Prostate gland (tissue), 2 donors: Measurements from ENCODE around the gene SH3GLB2. TPM values are rescaled to one million over a fixed set of nuclear protein-coding genes. Genes with fewer than 3 reads are reported as not detected.

ENCODE experiments used
- DNase-seq: peaks from one replicate; pipeline ENCODE4 v3.0.0-alpha.2; 2019; ENCODE audit warnings: low spot score
- H3K27ac ChIP-seq, 2 donors: fragments of 200-600 bp; sonication (generic); 2 replicates each; pipeline ENCODE4 v1.5.1; 2017 to 2019
- H3K27me3 ChIP-seq: fragments of 200-600 bp; sonication (generic); replicated peaks from 2 replicates; pipeline ENCODE4 v1.5.1; 2019; ENCODE audit not compliant: insufficient read depth
- H3K36me3 ChIP-seq, 2 donors: fragments of 200-600 bp; sonication (generic); 1 replicate in 1 of 2; 2 replicates in 1 of 2; pipeline versions ENCODE4 v1.5.1 to v1.8.1; 2017 to 2019
- H3K4me1 ChIP-seq: fragments of 200-600 bp; sonication (generic); replicated peaks from 2 replicates; pipeline ENCODE4 v1.5.1; 2019
- H3K4me3 ChIP-seq, 2 donors: fragments of 200-600 bp; sonication (generic); 2 replicates each; pipeline ENCODE4 v1.5.1; 2017 to 2019
- H3K9me3 ChIP-seq: fragments of 200-600 bp; sonication (generic); 2 replicates; pipeline ENCODE4 v1.5.1; 2017
- CTCF ChIP-seq, 4 experiments: fragments of 200-600 bp in 2 of 4; fragments of 450-650 bp in 2 of 4; sonication (generic) in 2 of 4; IDR thresholded peaks; 1 replicate in 3 of 4; 2 replicates in 1 of 4; pipeline ENCODE4 v1.5.1; 2016 to 2019; ENCODE audit warnings: antibody characterized with exemption in 4 of 4, mild to moderate bottlenecking in 2 of 4, moderate library complexity in 2 of 4
- POLR2A ChIP-seq: fragments of 450-650 bp; IDR thresholded peaks from one replicate; pipeline ENCODE4 v1.6.1; 2016; ENCODE audit warnings: antibody characterized with exemption, mild to moderate bottlenecking
- POLR2AphosphoS5 ChIP-seq: sonication (generic); formaldehyde crosslinking; IDR thresholded peaks from one replicate; pipeline ENCODE4 v1.6.1; 2017; ENCODE audit warnings: antibody characterized with exemption
- WGBS: methylation state at CpG from one replicate; pipeline ENCODE4 v1.1.5; 2018; 5-methylcytosine and 5-hydroxymethylcytosine counted together
- intact Hi-C: fragments of 100-400 bp; cut with DNase I; formaldehyde crosslinking; loops from one replicate; pipeline ENCODE4 v1.14.2; 2022
- total RNA-seq, 2 donors: library from RNA; depleted of rRNA; stranded (reverse); fragments of >200 nt; gene quantifications; one replicate each; pipeline ENCODE4 v1.1.0, GENCODE V29; 2016

The SH3GLB2 gene
- total RNA-seq, 2 donors from 2014 or later: 113 to 178 TPM

GRCh38 chr9:129058965-129059795 is 31.0 kb upstream of the SH3GLB2 start:
- no peak for DNase-seq
- intact Hi-C loops: no loop called here
- Histone ChIP-seq H3K27ac (no peak overlapping the region), H3K9me3 (no peaks in the 10 kb centered on the region), H3K4me1 (no peaks in the 10 kb centered on the region), H3K27me3 (no peaks in the 10 kb centered on the region), H3K4me3 (no peak overlapping the region), H3K36me3 (peaks cover 0 to 3% of the 10 kb centered on the region in 2 donors)
- WGBS: 85% methylated on average over 21 of the region's 21 CpGs
- TF ChIP-seq POLR2A (no peak), POLR2AphosphoS5 (no peak), CTCF (IDR thresholded peaks at IDR 0.05) (no peak)

GRCh38 chr9:129054163-129054851 is 26.2 kb upstream of the SH3GLB2 start:
- DNase-seq: no peak
- WGBS: 93% methylated on average over 5 of the region's 5 CpGs
- no peaks in the 10 kb centered on the region for H3K27me3 ChIP-seq
- intact Hi-C loops: no loop called here
- no peak overlapping the region for H3K4me3 ChIP-seq
- H3K4me1 ChIP-seq: no peaks in the 10 kb centered on the region
- H3K27ac ChIP-seq: no peak overlapping the region
- H3K36me3 ChIP-seq: peaks cover 2 to 4% of the 10 kb centered on the region in 2 donors
- H3K9me3 ChIP-seq: no peaks in the 10 kb centered on the region
- no peak for TF ChIP-seq POLR2AphosphoS5
- TF ChIP-seq POLR2A: no peak
- no peak for TF ChIP-seq CTCF (IDR thresholded peaks at IDR 0.05)

- Histone ChIP-seq H3K9me3 (no peaks in the 10 kb centered on the region), H3K27ac (no peak overlapping the region), H3K27me3 (no peaks in the 10 kb centered on the region), H3K4me1 (no peaks in the 10 kb centered on the region), H3K4me3 (no peak overlapping the region), H3K36me3 (peaks cover 5 to 17% of the 10 kb centered on the region in 2 donors)
- TF ChIP-seq POLR2A: no peak
- TF ChIP-seq POLR2AphosphoS5: no peak
- TF ChIP-seq CTCF (IDR thresholded peaks at IDR 0.05): no peak
- 87% methylated on average over 6 of the region's 6 CpGs for WGBS
- intact Hi-C loops: no loop called here
- no peak for DNase-seq
Observed at GRCh38 chr9:129053020-129053419, 24.9 kb upstream of the SH3GLB2 start.

GRCh38 chr9:129052592-129052991 is 24.5 kb upstream of the SH3GLB2 start:
- Histone ChIP-seq H3K27me3 (no peaks in the 10 kb centered on the region), H3K4me1 (no peaks in the 10 kb centered on the region), H3K9me3 (no peaks in the 10 kb centered on the region), H3K36me3 (peaks cover 5 to 20% of the 10 kb centered on the region in 2 donors), H3K4me3 (no peak overlapping the region), H3K27ac (peak overlapping the region in 1 of 2 donors; percentile 62)
- intact Hi-C loops: no loop called here
- DNase-seq: peak; percentile 93
- WGBS: 39% methylated on average over 8 of the region's 8 CpGs
- TF ChIP-seq CTCF (IDR thresholded peaks at IDR 0.05): no peak
- peak; percentile 90 for TF ChIP-seq POLR2AphosphoS5
